Neural crest cell (in vitro differentiated cells): ENCODE results near the gene METTL8. TPM values are rescaled to one million over a fixed set of nuclear protein-coding genes. Genes with fewer than 3 reads are reported as not detected.

Experiments used
- DNase-seq: peaks from one replicate; pipeline ENCODE4 v3.0.0; 2021; ENCODE audit warnings: low read depth, mixed read lengths, low spot score
- H3K27ac Mint-ChIP-seq: one replicate; pipeline ENCODE4 v1.8.0; 2021; ENCODE audit warnings: mild to moderate bottlenecking, mixed read lengths; ENCODE audit not compliant: unreplicated experiment
- H3K27me3 Mint-ChIP-seq: 2 replicates; pipeline ENCODE4 v1.8.0; 2021; ENCODE audit warnings: low read depth, mild to moderate bottlenecking, mixed read lengths
- H3K36me3 Mint-ChIP-seq: 2 replicates; pipeline ENCODE4 v1.8.0; 2021; ENCODE audit warnings: low read depth, mild to moderate bottlenecking, mixed read lengths
- H3K4me1 Mint-ChIP-seq: 2 replicates; pipeline ENCODE4 v1.8.0; 2021; ENCODE audit warnings: mixed read lengths
- H3K4me3 Mint-ChIP-seq: one replicate; pipeline ENCODE4 v1.8.0; 2021; ENCODE audit warnings: mild to moderate bottlenecking, mixed read lengths
- H3K9me3 Mint-ChIP-seq: 2 replicates; pipeline ENCODE4 v1.8.0; 2021; ENCODE audit warnings: mixed read lengths
- CTCF ChIP-seq: fragments of 200-600 bp; sonication (generic); conservative IDR thresholded peaks from 2 replicates; pipeline ENCODE4 v1.5.0; 2021; ENCODE audit warnings: antibody characterized with exemption, mild to moderate bottlenecking
- long read RNA-seq: library from polyadenylated mRNA; unstranded; transcript quantifications from one replicate; pipeline ENCODE4 v2.0.0, GENCODE V29; 2020
- total RNA-seq: library from RNA; stranded (reverse); gene quantifications from 2 replicates; pipeline ENCODE4 v1.2.1, GENCODE V29; 2021

Gene METTL8
- total RNA-seq, result 21.6 and 27.7 TPM in 2 replicates
- long read RNA-seq, full-length matches to known transcripts, result 11 of 34 reads
- long read RNA-seq, partial matches to known transcripts, result 2 of 34 reads
- long read RNA-seq, other reads (novel, unspliced or antisense), result 21 of 34 reads

GRCh38 chr2:171433763-171434012 lies at the start of gene METTL8:
Gene METTL8 (minus strand): TSS chr2:171433990. CDS start chr2:171392185, 41,805 bp downstream.
- peak; percentile 49 for TF ChIP-seq CTCF
- peak within 1 kb of the TSS; percentile 89 for H3K4me3 Mint-ChIP-seq
- H3K9me3 Mint-ChIP-seq, result no peaks in the 10 kb centered on the region

GRCh38 chr2:171482877-171483276 lies 49.1 kb upstream of the METTL8 start:
- TF ChIP-seq CTCF, result no peak
- H3K27ac Mint-ChIP-seq, result no peak overlapping the region
- peaks cover 2% of the 10 kb centered on the region for H3K36me3 Mint-ChIP-seq
- no peaks in the 10 kb centered on the region for H3K27me3 Mint-ChIP-seq
- no peaks in the 10 kb centered on the region for H3K9me3 Mint-ChIP-seq
- no peak overlapping the region for H3K4me3 Mint-ChIP-seq
- no peaks in the 10 kb centered on the region for H3K4me1 Mint-ChIP-seq
- no peak for DNase-seq

More at GRCh38 chr2:171433763-171434012, at the start of gene METTL8:
- H3K4me1 Mint-ChIP-seq, result peaks cover 38% of the 10 kb centered on the region
- peaks cover 16% of the 10 kb centered on the region for H3K36me3 Mint-ChIP-seq
- H3K27me3 Mint-ChIP-seq, result no peaks in the 10 kb centered on the region
- H3K27ac Mint-ChIP-seq, result peak within 1 kb of the TSS; percentile 89
- no peak for DNase-seq

DNA sequence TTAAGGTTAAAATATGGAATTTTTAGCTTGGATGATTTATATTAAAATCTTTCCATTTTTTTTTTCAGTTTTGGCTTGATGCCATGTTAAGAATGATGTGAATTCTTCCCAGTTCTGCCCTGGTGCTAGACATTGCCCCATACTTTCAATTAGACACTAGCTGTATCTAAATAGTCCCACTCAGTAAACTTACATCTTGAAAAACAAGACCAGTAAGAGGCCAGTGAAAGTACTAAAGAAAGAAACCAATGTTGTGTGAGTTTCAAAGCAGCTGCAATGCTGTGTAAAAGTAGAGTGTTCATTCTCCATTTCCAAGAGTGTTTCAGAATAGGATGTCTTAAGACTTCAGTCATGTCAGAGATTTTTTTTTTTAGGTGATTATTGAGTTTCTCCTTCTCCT lies 48.5 kb upstream of the METTL8 start:
- Mint-ChIP-seq H3K9me3 (no peaks in the 10 kb centered on the region), H3K4me3 (no peak overlapping the region), H3K36me3 (peaks cover 2% of the 10 kb centered on the region), H3K4me1 (no peaks in the 10 kb centered on the region), H3K27ac (no peak overlapping the region), H3K27me3 (no peaks in the 10 kb centered on the region)
- no peak for TF ChIP-seq CTCF
- DNase-seq, result no peak

GRCh38 chr2:171480908-171481307 lies 47.1 kb upstream of the METTL8 start:
- Mint-ChIP-seq H3K36me3 (peaks cover 2% of the 10 kb centered on the region), H3K4me1 (no peaks in the 10 kb centered on the region)

DNA sequence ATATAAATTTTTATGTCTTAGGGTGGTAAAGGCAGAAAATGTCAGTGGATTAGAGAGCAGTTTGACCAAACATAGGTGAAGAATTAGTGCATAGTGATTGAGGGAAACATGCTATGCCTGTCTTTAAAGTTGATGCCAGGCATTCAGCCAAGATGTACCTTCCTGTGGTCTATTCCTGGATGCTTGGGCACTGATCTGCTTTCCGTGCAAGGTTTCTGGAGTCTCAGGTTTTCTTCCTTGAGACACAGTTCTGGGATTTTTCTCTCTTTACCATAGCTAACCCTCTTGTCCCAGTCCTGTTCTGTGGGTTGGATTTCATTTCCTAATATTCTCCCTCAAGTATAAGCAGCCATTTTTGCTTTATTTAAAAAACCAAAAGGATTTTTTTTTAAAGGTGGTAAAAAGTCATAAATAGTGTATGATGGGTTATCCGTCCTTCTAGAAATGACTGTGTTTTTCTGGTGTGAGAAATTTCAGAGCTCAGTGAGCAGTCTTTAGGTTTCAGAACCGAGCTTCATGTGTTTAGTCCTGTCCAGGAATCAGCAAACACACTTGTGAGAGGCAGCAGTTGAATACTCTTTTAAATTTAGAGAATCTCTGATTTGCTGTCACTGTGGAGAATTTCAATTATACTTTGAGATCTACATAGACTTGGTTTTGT lies 45.5 kb upstream of the METTL8 start:
- no peaks in the 10 kb centered on the region for H3K4me1 Mint-ChIP-seq
- no peak for DNase-seq
- no peak for TF ChIP-seq CTCF
- no peaks in the 10 kb centered on the region for H3K27me3 Mint-ChIP-seq
- no peak overlapping the region for H3K27ac Mint-ChIP-seq
- H3K4me3 Mint-ChIP-seq, result no peak overlapping the region
- peaks cover 6% of the 10 kb centered on the region for H3K36me3 Mint-ChIP-seq
- H3K9me3 Mint-ChIP-seq, result no peaks in the 10 kb centered on the region

More at GRCh38 chr2:171480908-171481307, 47.1 kb upstream of the METTL8 start:
- Mint-ChIP-seq H3K9me3 (no peaks in the 10 kb centered on the region), H3K27me3 (no peaks in the 10 kb centered on the region), H3K27ac (no peak overlapping the region), H3K4me3 (no peak overlapping the region)
- TF ChIP-seq CTCF, result no peak
- no peak for DNase-seq
